IMR-90 (cell line): ENCODE results near the gene LNX1. TPM values are rescaled to one million over a fixed set of nuclear protein-coding genes. Genes with fewer than 3 reads are reported as not detected.

ENCODE experiments used
- ATAC-seq: fragments of 200-7000 bp; cut with Tn5 transposase; 2 replicates; pipeline ENCODE4 v1.9.1; 2020; ENCODE audit warnings: low read depth, mild to moderate bottlenecking, moderate library complexity
- BruUV-seq: library from RNA; stranded (reverse); fragments of 400-500 nt; replicated peaks from 2 replicates; lab custom pipeline; 2021; lab: Mats Ljungman, UMichigan
- CTCF ChIA-PET: fragments of 300-600 bp; formaldehyde crosslinking; extraction: SDS; loops from one replicate; lab custom pipeline; 2021; ENCODE audit warnings: antibody characterized with exemption; lab: Yijun Ruan, JAX
- POLR2A ChIA-PET: fragments of 300-600 bp; sonication (Branson Sonifier 250); formaldehyde crosslinking; loops from one replicate; lab custom pipeline; 2022; ENCODE audit warnings: antibody characterized with exemption; ENCODE audit not compliant: unreplicated experiment; lab: Charles Lee
- DNase-seq: peaks from one replicate; pipeline ENCODE4 v3.0.0; 2013
- H2AFZ ChIP-seq: replicated peaks from 2 replicates; pipeline ENCODE3; 2013; ENCODE audit warnings: low read length, mild to moderate bottlenecking; ENCODE audit not compliant: poor library complexity
- H2AK5ac ChIP-seq: 2 replicates; pipeline ENCODE4 v1.6.1; 2013; ENCODE audit warnings: low read depth, low read length, inconsistent platforms
- H2AK9ac ChIP-seq: replicated peaks from 2 replicates; pipeline ENCODE3; 2013; ENCODE audit warnings: mild to moderate bottlenecking, low read depth, low read length, moderate library complexity; ENCODE audit not compliant: poor library complexity
- H2BK120ac ChIP-seq: 2 replicates; pipeline ENCODE4 v1.6.1; 2013; ENCODE audit warnings: low read depth, low read length, inconsistent platforms
- H2BK15ac ChIP-seq: 3 replicates; pipeline ENCODE4 v1.6.1; 2013; ENCODE audit warnings: low read depth, low read length, inconsistent platforms
- H2BK20ac ChIP-seq: 2 replicates; pipeline ENCODE4 v1.6.1; 2013; ENCODE audit warnings: low read depth, mild to moderate bottlenecking, inconsistent platforms, low read length, moderate library complexity
- H2BK5ac ChIP-seq: 2 replicates; pipeline ENCODE4 v1.6.1; 2013; ENCODE audit warnings: mild to moderate bottlenecking, low read depth, low read length, inconsistent platforms; ENCODE audit not compliant: poor library complexity, severe bottlenecking
- H3K14ac ChIP-seq: replicated peaks from 2 replicates; pipeline ENCODE4 v1.6.1; 2013; ENCODE audit warnings: low read depth, low read length, inconsistent platforms
- H3K18ac ChIP-seq: 2 replicates; pipeline ENCODE4 v1.6.1; 2013; ENCODE audit warnings: low read depth, low read length, control low read depth
- H3K23ac ChIP-seq: 2 replicates; pipeline ENCODE4 v1.6.1; 2013; ENCODE audit warnings: low read depth, low read length, inconsistent platforms
- H3K27ac ChIP-seq: 2 replicates; pipeline ENCODE4 v1.5.1; 2013; ENCODE audit warnings: mild to moderate bottlenecking, control low read depth, low read length; ENCODE audit not compliant: insufficient read depth
- H3K27me3 ChIP-seq: 2 replicates; pipeline ENCODE4 v1.6.1; 2013; ENCODE audit warnings: low read length; ENCODE audit not compliant: control insufficient read depth, insufficient read depth
- H3K36me3 ChIP-seq: 2 replicates; pipeline ENCODE4 v1.6.1; 2013; ENCODE audit warnings: low read length, mixed read lengths; ENCODE audit not compliant: control insufficient read depth, insufficient read depth
- H3K4ac ChIP-seq: 2 replicates; pipeline ENCODE4 v1.6.1; 2013; ENCODE audit warnings: low read depth, low read length, inconsistent platforms
- H3K4me1 ChIP-seq: 2 replicates; pipeline ENCODE4 v1.6.1; 2013; ENCODE audit warnings: low read length, mixed read lengths; ENCODE audit not compliant: control insufficient read depth, insufficient read depth
- H3K4me2 ChIP-seq: 2 replicates; pipeline ENCODE4 v1.6.1; 2013; ENCODE audit warnings: low read depth, mild to moderate bottlenecking, control low read depth, low read length, moderate library complexity
- H3K4me3 ChIP-seq: 2 replicates; pipeline ENCODE4 v1.5.1; 2013; ENCODE audit warnings: low read depth, mild to moderate bottlenecking, control low read depth, low read length, moderate library complexity; ENCODE audit not compliant: insufficient read depth
- H3K56ac ChIP-seq: 2 replicates; pipeline ENCODE4 v1.6.1; 2013; ENCODE audit warnings: low read length, inconsistent platforms; ENCODE audit not compliant: insufficient read depth; ENCODE audit errors: extremely low read depth
- H3K79me1 ChIP-seq, 2 experiments: 2 replicates each; pipeline ENCODE4 v1.6.1; 2013; ENCODE audit warnings: low read length in 2 of 2, inconsistent platforms in 1 of 2, low read depth in 1 of 2
- H3K9ac ChIP-seq: 2 replicates; pipeline ENCODE4 v1.6.1; 2013; ENCODE audit warnings: low read depth, low read length, control low read depth
- H3K9me1 ChIP-seq: 2 replicates; pipeline ENCODE4 v1.6.1; 2013; ENCODE audit warnings: low read length, inconsistent platforms; ENCODE audit not compliant: insufficient read depth
- H3K9me3 ChIP-seq: 2 replicates; pipeline ENCODE4 v1.6.1; 2013; ENCODE audit warnings: low read length; ENCODE audit not compliant: control insufficient read depth, insufficient read depth
- H4K20me1 ChIP-seq: 2 replicates; pipeline ENCODE4 v1.6.1; 2013; ENCODE audit warnings: low read length, inconsistent platforms; ENCODE audit not compliant: insufficient read depth
- H4K5ac ChIP-seq: 2 replicates; pipeline ENCODE4 v1.6.1; 2013; ENCODE audit warnings: mild to moderate bottlenecking, low read depth, low read length, control low read depth
- H4K8ac ChIP-seq, 2 experiments: 2 replicates each; pipeline ENCODE4 v1.6.1; 2013; ENCODE audit warnings: low read depth in 2 of 2, low read length in 2 of 2, control low read depth in 1 of 2, inconsistent platforms in 1 of 2
- H4K91ac ChIP-seq: 2 replicates; pipeline ENCODE4 v1.6.1; 2013; ENCODE audit warnings: low read depth, low read length, inconsistent platforms; ENCODE audit not compliant: insufficient read depth
- CTCF ChIP-seq: conservative IDR thresholded peaks from 2 replicates; pipeline ENCODE4 v1.5.1; 2012; ENCODE audit warnings: mild to moderate bottlenecking, low read depth, low read length, improper control_type of control experiment
- NFE2L2 ChIP-seq: fragments of 150-350 bp; IDR thresholded peaks from 2 replicates; pipeline ENCODE4 v1.6.1; 2016; ENCODE audit warnings: low read depth, mild to moderate bottlenecking, low read length
- POLR2A ChIP-seq: IDR thresholded peaks from 2 replicates; pipeline ENCODE4 v1.6.1; 2012; ENCODE audit warnings: mild to moderate bottlenecking, low read depth, low read length
- SMC3 ChIP-seq: fragments of 150-350 bp; IDR thresholded peaks from 2 replicates; pipeline ENCODE4 v1.6.1; 2016; ENCODE audit warnings: low read depth, mild to moderate bottlenecking, antibody characterized with exemption, low read length, moderate library complexity
- WGBS, 2 experiments: methylation state at CpG; one replicate each; pipeline versions ENCODE4 v1.1.5 to v1.1.7; 2013; ENCODE audit warnings: missing lambda C conversion rate in 2 of 2; ENCODE audit not compliant: insufficient read length in 1 of 2; ENCODE audit errors: extremely low coverage in 2 of 2; 5-methylcytosine and 5-hydroxymethylcytosine counted together
- dilution Hi-C: fragments of 300-500 bp; cut with HindIII; formaldehyde crosslinking; loops from one replicate; pipeline ENCODE4 v1.14.3; 2018; ENCODE audit warnings: low sequenced_read_pairs; ENCODE audit not compliant: unreplicated experiment
- in situ Hi-C: fragments of 300-500 bp; cut with MboI; formaldehyde crosslinking; loops from 3 replicates; pipeline ENCODE4 v1.14.3; 2019; ENCODE audit warnings: low sequenced_read_pairs, inconsistent platforms, mixed read lengths
- intact Hi-C: fragments of 100-400 bp; cut with micrococcal nuclease; formaldehyde crosslinking; loops from 2 replicates; pipeline ENCODE4 v1.10.0; 2022
- polyA plus RNA-seq, 3 experiments: library from polyadenylated mRNA; depleted of rRNA; stranded (reverse); fragments of >200 nt; gene quantifications; 2 replicates each; pipeline ENCODE4 v1.2.3, GENCODE V29; 2012; ENCODE audit warnings: low replicate concordance in 1 of 3
- total RNA-seq: library from RNA; depleted of rRNA; stranded (reverse); fragments of >200 nt; gene quantifications from 2 replicates; pipeline ENCODE4 v1.2.3, GENCODE V29; 2012

LNX1 gene
- total and polyA plus RNA-seq, 2 of the 4 experiments (the other 2 are of a cell fraction) = 0.15 to 0.36 TPM

- intact Hi-C loops (no loop called here), in situ Hi-C loops (no loop called here), dilution Hi-C loops (no loop called here)
- H3K79me1 ChIP-seq = peaks cover 16 to 36% of the 10 kb centered on the region in 2 experiments
- POLR2A ChIA-PET = no interaction called here
- H2BK120ac ChIP-seq = no peak overlapping the region
- no peak overlapping the region for H2BK15ac ChIP-seq
- H2AK5ac ChIP-seq = no peak overlapping the region
- peaks cover 3% of the 10 kb centered on the region; the same call in 1 of the 2 replicates for H4K20me1 ChIP-seq
- peaks cover 4% of the 10 kb centered on the region for H3K36me3 ChIP-seq
- no TSS peak for BruUV-seq
- WGBS, 2 experiments = 100% methylated on average over 1 of the region's 2 CpGs; no CpG with 5 or more reads in 1 of the 2 experiments
- H3K27ac ChIP-seq = no peak overlapping the region
- H4K91ac ChIP-seq = no peak overlapping the region
- no peak overlapping the region for H3K4me2 ChIP-seq
- no peak overlapping the region for H2BK20ac ChIP-seq
- ATAC-seq (no peak), DNase-seq (no peak)
- H3K9me1 ChIP-seq = 0 out of 2 replicates have a peak, but pooled peaks cover 3% of the 10 kb centered on the region
- no peak for TF ChIP-seq NFE2L2
- TF ChIP-seq SMC3 = no peak
- TF ChIP-seq CTCF = no peak
- TF ChIP-seq POLR2A = no peak
- CTCF ChIA-PET = no interaction called here
- H3K56ac ChIP-seq = no peak overlapping the region
- H3K9me3 ChIP-seq = no peaks in the 10 kb centered on the region
- H3K18ac ChIP-seq = no peak overlapping the region
- no peak overlapping the region for H3K4ac ChIP-seq
- no peak overlapping the region for H2BK5ac ChIP-seq
- no peak overlapping the region for H4K8ac ChIP-seq
- no peaks in the 10 kb centered on the region; the same call in 1 of the 2 replicates for H3K4me1 ChIP-seq
- H3K9ac ChIP-seq = no peak overlapping the region
- no peak overlapping the region for H2AFZ ChIP-seq
- no peak overlapping the region for H2AK9ac ChIP-seq
- no peak overlapping the region for H3K4me3 ChIP-seq
- H3K14ac ChIP-seq = no peak overlapping the region
- H3K23ac ChIP-seq = no peak overlapping the region
- no peak overlapping the region for H4K5ac ChIP-seq
- no peaks in the 10 kb centered on the region for H3K27me3 ChIP-seq
These were observed 169.5 kb downstream of the LNX1 start for GRCh38 chr4:53421791-53422190.
